Measurements from ENCODE around the gene PGA3.
"Not testable (repeated sequence)": the region's sequence is repeated elsewhere in the genome, so short reads cannot be mapped to it uniquely, and the experiment has no call there.

PGA3 gene

GRCh38 chr11:61210629-61211028 is 7.3 kb downstream of the PGA3 start:
- DNase-seq (ENCODE audit: low spot score): not testable (repeated sequence)

- not testable (repeated sequence) for DNase-seq (ENCODE audit: low spot score)
Observed at GRCh38 chr11:61211327-61211952, 8.1 kb downstream of the PGA3 start.

- DNase-seq (ENCODE audit: low spot score): not testable (repeated sequence)
Observed at GRCh38 chr11:61212202-61212601, 8.9 kb downstream of the PGA3 start.

- DNase-seq (ENCODE audit: low spot score): not testable (repeated sequence)
Observed at GRCh38 chr11:61213711-61214324, 10.5 kb downstream of the PGA3 start.

- not testable (repeated sequence) for DNase-seq (ENCODE audit: low spot score)
Observed at GRCh38 chr11:61218306-61218705, 15.0 kb downstream of the PGA3 start.

- DNase-seq (ENCODE audit: low spot score): not testable (repeated sequence)
Observed at GRCh38 chr11:61219016-61219415, 15.7 kb downstream of the PGA3 start.

- not testable (repeated sequence) for DNase-seq (ENCODE audit: low spot score)
Observed at GRCh38 chr11:61222047-61222446, 18.7 kb downstream of the PGA3 start, which contains the start of gene PGA4. Gene PGA4 (plus strand): TSS chr11:61222347. CDS start chr11:61222401, 54 bp downstream.

- DNase-seq (ENCODE audit: low spot score): not testable (repeated sequence)
Observed at GRCh38 chr11:61222692-61223091, 19.4 kb downstream of the PGA3 start.

- DNase-seq (ENCODE audit: low spot score): not testable (repeated sequence)
Observed at GRCh38 chr11:61226457-61227137, 23.3 kb downstream of the PGA3 start.

- not testable (repeated sequence) for DNase-seq (ENCODE audit: low spot score)
Observed at GRCh38 chr11:61229458-61229857, 26.1 kb downstream of the PGA3 start.

- DNase-seq (ENCODE audit: low spot score): not testable (repeated sequence)
Observed at GRCh38 chr11:61231033-61231432, 27.7 kb downstream of the PGA3 start.

GRCh38 chr11:61231585-61231984 is 28.3 kb downstream of the PGA3 start:
- DNase-seq (ENCODE audit: low spot score): not testable (repeated sequence)

- DNase-seq (ENCODE audit: low spot score): not testable (repeated sequence)
Observed at GRCh38 chr11:61232548-61233145, 29.3 kb downstream of the PGA3 start.

GRCh38 chr11:61237130-61237529 is 33.8 kb downstream of the PGA3 start:
- not testable (repeated sequence) for DNase-seq (ENCODE audit: low spot score)

GRCh38 chr11:61240288-61240687 is 37.0 kb downstream of the PGA3 start:
- not testable (repeated sequence) for DNase-seq (ENCODE audit: low spot score)

GRCh38 chr11:61240875-61241274 is 37.6 kb downstream of the PGA3 start, which contains the start of gene PGA5:
Gene PGA5 (plus strand): TSS chr11:61241175. CDS start chr11:61241227, 52 bp downstream.
- not testable (repeated sequence) for DNase-seq (ENCODE audit: low spot score)

GRCh38 chr11:61241526-61241925 is 38.2 kb downstream of the PGA3 start:
- not testable (repeated sequence) for DNase-seq (ENCODE audit: low spot score)

GRCh38 chr11:61245284-61245964 is 42.1 kb downstream of the PGA3 start:
- DNase-seq (ENCODE audit: low spot score): not testable (repeated sequence)

GRCh38 chr11:61248071-61248470 is 44.8 kb downstream of the PGA3 start:
- DNase-seq (ENCODE audit: low spot score): peak; percentile 19

- peak; percentile 82 for DNase-seq (ENCODE audit: low spot score)
Observed at GRCh38 chr11:61249201-61249600, 45.9 kb downstream of the PGA3 start.

Data from cerebellar cortex (tissue), 1 donor.